ENCODE data around the gene GRIN2C. TPM values are rescaled to one million over a fixed set of nuclear protein-coding genes. Genes with fewer than 3 reads are reported as not detected.
A peak's percentile ranks its signal among the peaks of the same experiment; 100 is the strongest.

The GRIN2C gene
- total RNA-seq, 1 donor from 2014 or later: 0.02 TPM

- no peak for TF ChIP-seq CTCF (conservative IDR thresholded peaks at IDR 0.05)
- DNase-seq (ENCODE audit: low read depth, low spot score): no peak
- peaks cover 75% of the 10 kb centered on the region for H3K27me3 Mint-ChIP-seq (ENCODE audit: low read depth)
- H3K9me3 Mint-ChIP-seq: no peaks in the 10 kb centered on the region
- H3K27ac Mint-ChIP-seq (ENCODE audit: unreplicated experiment): no peak overlapping the region
- peak overlapping the region; percentile 2 for H3K4me3 Mint-ChIP-seq
- no peaks in the 10 kb centered on the region for H3K4me1 Mint-ChIP-seq
- H3K36me3 Mint-ChIP-seq (ENCODE audit: low read depth): no peaks in the 10 kb centered on the region
These were observed 8.8 kb downstream of the GRIN2C start for GRCh38 chr17:74850914-74851313.

DNA sequence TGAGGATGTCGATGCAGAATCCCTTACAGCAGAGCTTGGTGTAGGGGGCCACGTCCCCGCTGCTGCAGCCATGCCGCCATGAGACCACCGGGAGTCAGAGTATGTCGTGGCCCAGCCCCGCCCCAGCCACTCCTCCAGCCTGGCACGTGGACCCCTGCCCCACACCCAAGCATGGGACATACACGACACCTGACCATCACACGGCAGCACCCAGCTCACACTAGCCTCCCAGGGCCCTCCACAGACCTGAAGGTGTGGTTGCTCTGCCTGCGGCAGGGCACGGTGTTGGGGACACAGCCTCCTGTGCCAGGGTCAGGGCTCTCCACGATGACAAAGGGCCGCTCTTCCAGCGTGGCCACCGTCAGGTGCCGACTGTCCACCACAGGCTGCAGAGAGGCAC, 9.4 kb downstream of the GRIN2C start:
- no peaks in the 10 kb centered on the region for H3K36me3 Mint-ChIP-seq (ENCODE audit: low read depth)
- no peak overlapping the region for H3K4me3 Mint-ChIP-seq
- TF ChIP-seq CTCF (conservative IDR thresholded peaks at IDR 0.05): no peak
- no peak overlapping the region for H3K27ac Mint-ChIP-seq (ENCODE audit: unreplicated experiment)
- H3K4me1 Mint-ChIP-seq: no peaks in the 10 kb centered on the region
- H3K27me3 Mint-ChIP-seq (ENCODE audit: low read depth): peaks cover 74% of the 10 kb centered on the region
- H3K9me3 Mint-ChIP-seq: no peaks in the 10 kb centered on the region
- DNase-seq (ENCODE audit: low read depth, low spot score): no peak

DNA sequence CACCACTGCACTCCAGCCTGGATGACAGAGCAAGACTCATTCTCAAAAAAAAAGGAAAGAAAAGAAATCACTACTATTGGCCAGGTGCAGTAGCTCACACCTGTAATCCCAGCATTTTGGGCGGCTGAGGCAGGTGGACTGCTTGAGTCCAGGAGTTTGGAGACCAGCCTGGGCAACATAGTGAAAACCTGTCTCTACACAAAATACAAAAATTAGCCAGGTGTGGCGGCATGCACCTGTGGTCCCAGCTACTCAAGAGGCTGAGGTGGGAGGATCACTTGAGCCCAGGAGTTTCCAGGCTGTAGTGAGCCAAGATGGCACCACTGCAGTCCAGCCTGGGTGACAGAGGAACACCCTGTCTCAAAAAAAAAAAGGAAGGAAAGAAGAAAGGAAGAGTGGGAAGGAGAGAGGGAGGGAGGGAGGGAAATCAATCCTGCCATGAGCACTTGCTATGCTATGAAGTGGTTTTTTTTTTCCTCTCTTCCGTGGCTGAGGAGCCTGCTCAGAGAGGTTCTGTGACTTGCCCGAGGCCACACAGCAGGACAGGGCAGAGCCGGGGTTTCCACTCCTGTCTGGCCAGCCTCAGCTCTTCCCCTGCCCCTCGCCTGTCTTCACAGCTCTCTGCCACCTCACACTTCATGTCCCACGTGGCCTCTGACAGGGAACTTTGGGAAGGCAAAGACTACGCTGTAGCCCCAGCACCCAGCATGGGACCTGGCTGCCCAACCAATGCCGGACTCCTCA, 10.9 kb downstream of the GRIN2C start:
- TF ChIP-seq CTCF (conservative IDR thresholded peaks at IDR 0.05): no peak
- Mint-ChIP-seq H3K27me3 (ENCODE audit: low read depth) (peaks cover 69% of the 10 kb centered on the region), H3K4me1 (no peaks in the 10 kb centered on the region)

DNA sequence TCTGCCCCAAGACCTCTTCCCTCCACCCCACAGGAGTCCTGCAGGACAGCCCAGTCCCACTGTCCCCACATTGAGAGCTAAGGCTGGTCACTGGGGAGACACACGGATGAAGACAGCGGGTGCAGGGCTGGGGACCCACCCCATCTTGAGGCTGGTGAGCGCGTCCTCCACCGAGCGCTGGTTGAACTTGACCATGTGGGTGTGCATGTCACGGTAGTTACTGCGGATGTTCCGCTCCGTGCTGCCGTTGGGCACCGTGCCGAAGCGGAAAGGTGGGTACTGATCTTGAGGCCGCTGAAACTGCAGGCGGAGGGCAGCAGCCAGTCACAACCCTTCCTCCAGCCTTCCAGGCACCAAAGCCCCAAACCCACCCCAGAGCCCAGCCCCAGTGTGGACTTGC, 13.1 kb downstream of the GRIN2C start:
- Mint-ChIP-seq H3K27me3 (ENCODE audit: low read depth) (peaks cover 65% of the 10 kb centered on the region), H3K4me1 (peaks cover 5% of the 10 kb centered on the region), H3K27ac (ENCODE audit: unreplicated experiment) (no peak overlapping the region), H3K4me3 (no peak overlapping the region), H3K9me3 (no peaks in the 10 kb centered on the region), H3K36me3 (ENCODE audit: low read depth) (no peaks in the 10 kb centered on the region)
- TF ChIP-seq CTCF (conservative IDR thresholded peaks at IDR 0.05): no peak
- no peak for DNase-seq (ENCODE audit: low read depth, low spot score)

More for the DNA sequence above, 10.9 kb downstream of the GRIN2C start:
- Mint-ChIP-seq H3K9me3 (no peaks in the 10 kb centered on the region), H3K36me3 (ENCODE audit: low read depth) (no peaks in the 10 kb centered on the region), H3K27ac (ENCODE audit: unreplicated experiment) (no peak overlapping the region), H3K4me3 (no peak overlapping the region)
- no peak for DNase-seq (ENCODE audit: low read depth, low spot score)

- Mint-ChIP-seq H3K4me1 (peaks cover 16% of the 10 kb centered on the region), H3K9me3 (no peaks in the 10 kb centered on the region), H3K27ac (ENCODE audit: unreplicated experiment) (no peak overlapping the region), H3K36me3 (ENCODE audit: low read depth) (no peaks in the 10 kb centered on the region), H3K4me3 (no peak overlapping the region), H3K27me3 (ENCODE audit: low read depth) (peaks cover 41% of the 10 kb centered on the region)
- no peak for DNase-seq (ENCODE audit: low read depth, low spot score)
- no peak for TF ChIP-seq CTCF (conservative IDR thresholded peaks at IDR 0.05)
These were observed 16.4 kb downstream of the GRIN2C start for GRCh38 chr17:74843352-74843627.
